ENCODE measurements around the gene HIF1AN.

HIF1AN gene

DNA sequence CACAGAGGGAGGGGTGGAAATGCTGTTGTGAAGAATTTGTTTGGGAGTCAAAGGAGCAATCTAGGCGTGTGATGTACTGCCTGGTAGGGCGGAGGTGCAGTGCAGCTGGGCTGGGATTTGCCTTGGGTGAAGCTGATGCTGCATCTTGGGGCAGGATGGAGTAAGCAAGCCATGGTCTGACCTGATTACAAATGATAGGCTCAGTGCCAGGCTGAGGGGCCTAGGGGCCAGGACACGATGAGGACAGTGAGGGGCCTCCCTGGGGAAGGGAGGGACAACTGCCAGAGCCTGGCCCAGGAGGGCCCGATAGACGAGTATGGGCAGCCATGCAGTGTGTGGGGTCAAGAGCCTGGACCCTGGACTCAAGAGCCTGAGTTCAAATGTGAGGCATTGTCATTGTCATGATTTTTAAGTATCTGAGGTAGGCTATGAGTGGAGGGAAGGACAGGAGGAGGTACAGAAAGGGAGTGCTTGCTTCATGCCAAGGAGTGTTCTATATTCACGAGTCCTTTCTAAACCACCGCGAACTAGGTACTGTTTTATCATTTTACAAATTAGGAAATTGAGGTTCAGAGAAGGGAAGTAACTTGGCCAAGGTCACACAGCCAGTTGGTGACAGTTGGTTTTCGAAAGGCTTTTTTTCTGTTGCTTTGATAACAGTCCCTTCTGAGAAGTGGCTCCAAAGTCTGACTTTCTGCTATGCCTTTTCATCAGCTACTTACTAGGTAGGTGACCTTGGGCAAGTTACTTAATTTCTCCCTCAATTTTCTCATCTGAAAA lies 29.7 kb downstream of the HIF1AN start:
- no peak overlapping the region for H3K27ac ChIP-seq
- H3K4me1 ChIP-seq, result no peaks in the 10 kb centered on the region
- H3K4me3 ChIP-seq (ENCODE audit: low read depth, low read length), result no peak overlapping the region
- no peaks in the 10 kb centered on the region for H3K79me2 ChIP-seq
- TF ChIP-seq, protein P1, sequence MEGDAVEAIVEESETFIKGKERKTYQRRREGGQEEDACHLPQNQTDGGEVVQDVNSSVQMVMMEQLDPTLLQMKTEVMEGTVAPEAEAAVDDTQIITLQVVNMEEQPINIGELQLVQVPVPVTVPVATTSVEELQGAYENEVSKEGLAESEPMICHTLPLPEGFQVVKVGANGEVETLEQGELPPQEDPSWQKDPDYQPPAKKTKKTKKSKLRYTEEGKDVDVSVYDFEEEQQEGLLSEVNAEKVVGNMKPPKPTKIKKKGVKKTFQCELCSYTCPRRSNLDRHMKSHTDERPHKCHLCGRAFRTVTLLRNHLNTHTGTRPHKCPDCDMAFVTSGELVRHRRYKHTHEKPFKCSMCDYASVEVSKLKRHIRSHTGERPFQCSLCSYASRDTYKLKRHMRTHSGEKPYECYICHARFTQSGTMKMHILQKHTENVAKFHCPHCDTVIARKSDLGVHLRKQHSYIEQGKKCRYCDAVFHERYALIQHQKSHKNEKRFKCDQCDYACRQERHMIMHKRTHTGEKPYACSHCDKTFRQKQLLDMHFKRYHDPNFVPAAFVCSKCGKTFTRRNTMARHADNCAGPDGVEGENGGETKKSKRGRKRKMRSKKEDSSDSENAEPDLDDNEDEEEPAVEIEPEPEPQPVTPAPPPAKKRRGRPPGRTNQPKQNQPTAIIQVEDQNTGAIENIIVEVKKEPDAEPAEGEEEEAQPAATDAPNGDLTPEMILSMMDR (IDR thresholded peaks at IDR 0.05), result no peak
- no peaks in the 10 kb centered on the region for H3K9me3 ChIP-seq (ENCODE audit: control insufficient read depth, low read length)
- no peak overlapping the region for H3K9ac ChIP-seq
- H3K27me3 ChIP-seq (ENCODE audit: control insufficient read depth, insufficient read depth, low read length), result no peaks in the 10 kb centered on the region
- no peaks in the 10 kb centered on the region for H3K36me3 ChIP-seq (ENCODE audit: control insufficient read depth, insufficient read depth, low read length)
- H2AFZ ChIP-seq, result no peak overlapping the region
- no peak overlapping the region for H3K4me2 ChIP-seq (ENCODE audit: low read length)

DNA sequence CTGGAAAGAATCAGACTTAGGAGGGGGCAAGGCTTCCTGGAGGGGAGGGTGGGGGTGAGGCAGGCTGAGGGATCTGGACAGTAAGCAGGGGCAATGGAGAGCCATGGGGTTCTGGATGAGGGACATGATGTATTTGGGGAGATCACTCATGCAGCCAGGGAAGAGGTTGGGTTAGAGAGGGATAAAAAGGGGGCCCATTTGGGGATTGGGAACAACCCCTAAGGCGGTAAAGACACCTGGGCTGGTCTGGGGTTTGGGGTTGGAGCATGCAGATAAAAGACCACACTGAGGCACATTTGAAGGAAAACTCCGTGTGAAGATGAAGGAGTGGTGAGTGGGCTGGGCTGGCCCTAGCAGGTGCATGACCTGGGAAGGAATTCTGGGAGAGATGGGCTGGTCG lies 30.8 kb downstream of the HIF1AN start:
- Histone ChIP-seq H3K27me3 (ENCODE audit: control insufficient read depth, insufficient read depth, low read length) (no peaks in the 10 kb centered on the region), H3K27ac (no peak overlapping the region), H2AFZ (no peak overlapping the region), H3K9me3 (ENCODE audit: control insufficient read depth, low read length) (no peaks in the 10 kb centered on the region), H3K9ac (no peak overlapping the region), H3K4me2 (ENCODE audit: low read length) (no peak overlapping the region), H3K36me3 (ENCODE audit: control insufficient read depth, insufficient read depth, low read length) (no peaks in the 10 kb centered on the region), H3K4me1 (no peaks in the 10 kb centered on the region), H3K4me3 (ENCODE audit: low read depth, low read length) (no peak overlapping the region), H3K79me2 (no peaks in the 10 kb centered on the region)
- TF ChIP-seq, protein P1 (IDR thresholded peaks at IDR 0.05), result no peak

DNA sequence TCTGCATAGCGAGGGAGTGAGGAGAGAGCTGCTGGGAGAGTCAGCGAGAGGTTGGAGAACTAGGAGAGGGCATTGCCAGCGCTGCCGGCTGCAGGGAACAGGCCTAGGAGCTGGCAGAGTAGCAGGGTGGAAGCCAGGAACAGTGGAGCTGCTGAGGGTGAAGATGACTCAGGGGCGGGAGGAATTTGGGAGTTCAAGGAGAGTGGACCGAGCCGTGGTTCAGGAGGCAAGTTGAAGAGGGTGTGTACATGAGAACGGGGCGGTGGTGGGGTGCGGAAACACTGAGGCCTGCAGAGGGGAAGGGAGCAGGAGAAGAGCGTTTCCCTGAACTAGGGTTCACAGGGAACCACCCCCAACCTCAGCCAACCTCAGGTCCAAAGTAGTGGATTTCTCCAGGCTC lies 31.5 kb downstream of the HIF1AN start:
- Histone ChIP-seq H3K9ac (no peak overlapping the region), H3K9me3 (ENCODE audit: control insufficient read depth, low read length) (no peaks in the 10 kb centered on the region), H3K4me1 (no peaks in the 10 kb centered on the region), H3K27ac (no peak overlapping the region), H3K36me3 (ENCODE audit: control insufficient read depth, insufficient read depth, low read length) (no peaks in the 10 kb centered on the region), H3K27me3 (ENCODE audit: control insufficient read depth, insufficient read depth, low read length) (no peaks in the 10 kb centered on the region), H3K4me3 (ENCODE audit: low read depth, low read length) (no peak overlapping the region), H3K4me2 (ENCODE audit: low read length) (no peak overlapping the region), H3K79me2 (no peaks in the 10 kb centered on the region), H2AFZ (no peak overlapping the region)
- TF ChIP-seq, protein P1 (IDR thresholded peaks at IDR 0.05), result no peak

DNA sequence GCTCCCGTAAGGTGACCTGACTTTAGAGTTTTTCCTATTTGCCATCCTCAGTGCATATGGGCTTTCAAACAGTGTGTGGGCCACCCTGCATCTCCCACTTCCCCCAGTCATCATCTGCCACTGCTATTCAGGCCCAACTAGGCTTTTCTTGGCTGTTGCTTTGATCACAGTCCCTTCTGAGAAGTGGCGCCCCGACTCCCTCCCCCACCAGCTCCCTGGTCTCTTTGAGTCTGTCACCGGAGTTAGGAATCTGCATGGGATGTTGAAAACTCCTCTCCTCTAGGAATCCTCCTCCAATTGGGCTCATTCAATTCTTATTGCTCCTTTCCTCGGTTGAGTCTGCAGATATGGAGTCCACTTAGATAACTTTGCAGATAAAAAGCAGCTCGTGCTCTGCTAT lies 32.1 kb downstream of the HIF1AN start:
- H3K27ac ChIP-seq, result no peak overlapping the region

More for the DNA sequence above, 32.1 kb downstream of the HIF1AN start:
- Histone ChIP-seq H3K4me3 (ENCODE audit: low read depth, low read length) (no peak overlapping the region), H3K27me3 (ENCODE audit: control insufficient read depth, insufficient read depth, low read length) (no peaks in the 10 kb centered on the region), H2AFZ (no peak overlapping the region), H3K36me3 (ENCODE audit: control insufficient read depth, insufficient read depth, low read length) (no peaks in the 10 kb centered on the region), H3K9me3 (ENCODE audit: control insufficient read depth, low read length) (no peaks in the 10 kb centered on the region), H3K9ac (no peak overlapping the region), H3K79me2 (no peaks in the 10 kb centered on the region), H3K4me2 (ENCODE audit: low read length) (no peak overlapping the region), H3K4me1 (no peaks in the 10 kb centered on the region)
- TF ChIP-seq, protein P1 (IDR thresholded peaks at IDR 0.05), result no peak

Data from parathyroid adenoma (tissue), 2 donors.